SK-N-SH (cell line): Measurements from ENCODE around the gene PODXL.

Experiments
- CTCF ChIP-seq: fragments of 200-600 bp; sonication (generic); IDR thresholded peaks from 2 replicates; pipeline ENCODE4 v1.6.1; 2017; ENCODE audit warnings: antibody characterized with exemption, mild to moderate bottlenecking, moderate library complexity
- FOXM1 ChIP-seq: IDR thresholded peaks from 2 replicates; pipeline ENCODE4 v1.4.0; 2012; ENCODE audit warnings: low read depth, mild to moderate bottlenecking
- PBX3 ChIP-seq: IDR thresholded peaks from 2 replicates; pipeline ENCODE4; 2012
- TF ChIP-seq, protein P1 (sequence below): fragments of 150-350 bp; IDR thresholded peaks from 2 replicates; pipeline ENCODE4 v1.6.1; 2017; ENCODE audit warnings: antibody characterized with exemption, low read length, low read depth, borderline replicate concordance

DNA sequence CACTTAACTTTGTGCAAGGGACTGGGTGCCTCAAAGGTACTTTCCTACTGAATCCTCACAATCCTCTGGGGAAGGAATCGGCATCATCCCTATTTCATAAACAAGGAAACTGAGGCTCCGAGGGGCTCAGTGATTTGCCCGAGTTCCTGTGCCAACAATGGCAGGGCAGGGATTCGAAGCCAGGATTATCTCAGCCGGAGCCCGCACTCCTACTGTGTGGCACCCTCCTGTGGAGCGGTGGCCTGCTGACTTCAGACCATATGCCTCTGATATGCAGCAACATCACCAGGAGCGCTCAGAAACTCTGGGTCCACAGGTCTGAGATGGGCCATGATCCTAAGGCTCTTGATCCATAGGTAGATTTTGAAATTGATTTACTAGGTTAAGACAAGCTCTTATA lies 46.6 kb downstream of the PODXL start:
- TF ChIP-seq CTCF, result no peak
- TF ChIP-seq, protein P1, sequence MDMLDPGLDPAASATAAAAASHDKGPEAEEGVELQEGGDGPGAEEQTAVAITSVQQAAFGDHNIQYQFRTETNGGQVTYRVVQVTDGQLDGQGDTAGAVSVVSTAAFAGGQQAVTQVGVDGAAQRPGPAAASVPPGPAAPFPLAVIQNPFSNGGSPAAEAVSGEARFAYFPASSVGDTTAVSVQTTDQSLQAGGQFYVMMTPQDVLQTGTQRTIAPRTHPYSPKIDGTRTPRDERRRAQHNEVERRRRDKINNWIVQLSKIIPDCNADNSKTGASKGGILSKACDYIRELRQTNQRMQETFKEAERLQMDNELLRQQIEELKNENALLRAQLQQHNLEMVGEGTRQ, result no peak
- no peak for TF ChIP-seq PBX3
- no peak for TF ChIP-seq FOXM1
